ENCODE results near the gene DHX32.
"Not testable (repeated sequence)": the region's sequence is repeated elsewhere in the genome, so short reads cannot be mapped to it uniquely, and the experiment has no call there.

The DHX32 gene

GRCh38 chr10:125895130-125896087 lies 14.3 kb upstream of the DHX32 start:
- peak; percentile 6 to 9 for DNase-seq

DNA sequence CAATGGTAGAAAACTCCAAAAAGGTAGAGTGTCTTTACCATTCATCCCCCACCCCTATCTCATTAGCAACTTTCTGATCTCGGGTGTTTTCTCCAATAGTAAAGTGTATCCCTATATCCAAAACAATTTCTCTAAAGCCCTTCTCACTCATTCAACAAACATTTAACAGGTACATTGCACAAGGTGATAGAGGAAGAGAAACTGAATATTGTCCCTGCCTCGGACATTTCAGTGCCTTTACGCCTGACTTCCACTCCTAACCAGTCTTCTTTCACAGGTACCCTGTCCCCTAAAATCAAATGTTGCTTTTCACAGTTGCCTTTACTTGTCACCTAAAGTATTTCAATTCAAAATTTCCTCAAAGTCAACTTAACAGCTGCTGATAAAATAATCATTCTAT lies 13.1 kb upstream of the DHX32 start:
- DNase-seq, result not testable (repeated sequence)

- not testable (repeated sequence) for DNase-seq
Observed at GRCh38 chr10:125892402-125892801, 11.3 kb upstream of the DHX32 start.

DNA sequence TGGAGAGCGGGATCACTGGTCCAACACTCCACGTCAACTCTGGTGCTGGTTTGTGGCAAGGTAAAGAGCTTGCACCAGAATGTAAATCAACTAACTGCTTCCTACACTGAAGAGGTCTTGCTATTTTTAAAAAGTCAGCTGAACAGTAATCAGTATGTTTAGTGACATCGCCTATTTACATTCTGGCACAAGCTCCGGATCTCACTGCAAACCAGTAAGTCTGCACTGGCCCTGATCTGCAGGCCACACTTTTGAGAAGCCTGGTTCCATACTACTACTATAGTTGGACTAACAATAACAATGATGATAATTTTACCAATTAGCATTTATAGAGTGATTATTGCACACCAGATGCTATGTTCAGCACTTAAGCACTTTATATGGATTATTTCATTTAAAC lies 8.3 kb upstream of the DHX32 start:
- not testable (repeated sequence) for DNase-seq

- DNase-seq, result no peak
Observed at GRCh38 chr10:125886914-125887512, 5.9 kb upstream of the DHX32 start.

- no peak for DNase-seq
Observed at GRCh38 chr10:125883211-125883610, 2.1 kb upstream of the DHX32 start.

DNA sequence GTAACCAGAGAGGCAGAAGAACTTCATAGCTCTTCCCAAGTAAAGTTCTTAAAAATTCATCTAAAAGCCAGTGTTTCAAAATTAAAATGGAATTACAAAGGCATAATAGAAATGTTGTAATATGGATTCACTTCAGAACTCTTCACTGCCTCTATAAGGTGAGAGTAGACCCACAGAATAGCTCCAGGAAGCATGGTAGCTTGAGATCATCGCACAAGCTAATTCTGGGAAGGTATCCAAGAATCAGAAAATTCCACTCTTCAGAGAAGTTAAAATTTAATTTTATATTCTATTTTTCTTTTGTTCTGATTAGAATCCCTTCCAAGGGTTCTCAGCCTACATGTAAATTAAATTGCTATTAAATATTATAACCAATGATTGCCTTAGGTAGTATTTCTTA lies 1.5 kb upstream of the DHX32 start:
- no peak for DNase-seq

DNA sequence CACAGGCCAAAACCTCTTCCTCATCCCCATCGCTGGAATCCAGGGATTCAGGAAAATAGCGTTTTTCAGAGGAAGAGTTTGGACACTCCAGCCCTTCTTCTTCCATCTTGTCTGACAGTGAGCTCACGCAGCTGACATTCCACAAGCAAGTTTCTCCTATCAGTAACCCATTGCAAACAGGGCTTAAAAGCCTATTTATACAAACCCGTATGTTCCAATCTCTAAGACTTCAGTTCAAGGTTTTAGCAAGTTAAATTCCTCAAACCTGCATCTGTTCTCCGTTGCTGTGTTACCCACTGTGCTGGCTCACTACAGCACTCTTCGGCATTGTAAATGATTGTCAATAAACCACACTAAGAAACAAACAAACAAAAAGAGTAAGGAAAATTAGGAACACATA lies 373 bp downstream of the DHX32 start:
- no peak for DNase-seq

- no peak for DNase-seq
Observed at GRCh38 chr10:125878957-125879835, 1.9 kb downstream of the DHX32 start.

DNA sequence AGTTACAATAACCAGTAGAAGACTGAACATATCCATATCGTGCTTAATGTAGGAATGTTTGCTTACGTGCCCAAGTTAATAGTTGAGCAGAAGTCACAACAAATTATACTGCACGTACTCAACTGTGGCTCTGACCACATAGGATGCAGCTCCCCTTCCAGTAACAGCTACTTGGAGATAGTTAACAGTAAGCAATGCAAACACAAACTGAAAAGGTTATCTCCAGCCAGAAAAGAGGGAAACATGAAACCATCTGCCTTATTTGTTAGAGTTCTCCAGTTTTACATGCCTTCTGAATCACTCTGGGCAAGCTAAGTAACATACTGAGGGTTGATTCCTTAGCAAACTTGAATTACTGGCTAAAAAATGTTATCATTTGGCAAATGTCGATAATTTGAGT lies 9.8 kb downstream of the DHX32 start:
- DNase-seq, result no peak

DNA sequence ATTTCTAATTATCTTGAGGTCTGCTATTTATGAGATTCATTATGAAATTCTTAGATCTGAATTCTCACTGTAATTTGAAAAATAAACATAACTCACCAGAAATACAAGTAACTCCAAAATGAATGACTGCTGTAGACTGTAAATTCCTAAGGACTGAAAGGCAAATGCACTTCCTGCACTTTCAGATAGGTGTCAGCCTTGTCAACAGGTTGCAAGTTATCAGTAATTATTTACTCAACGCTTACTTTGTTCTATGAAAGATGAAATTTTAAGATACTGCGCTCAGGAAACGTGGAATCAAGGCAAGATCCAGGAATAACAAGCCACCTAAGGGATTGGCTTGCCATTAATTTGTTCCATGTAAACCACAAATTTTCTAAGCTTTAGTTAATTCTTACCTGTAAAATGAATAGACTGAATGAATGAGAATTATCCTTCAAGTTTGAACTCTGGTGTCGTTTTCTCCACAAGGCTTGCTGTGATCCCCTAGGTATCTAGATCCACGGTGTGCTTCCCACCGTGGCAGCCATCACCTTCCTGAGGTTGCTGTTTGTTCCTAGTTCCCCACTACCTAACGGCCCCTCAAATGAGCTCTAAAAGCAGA lies 12.6 kb downstream of the DHX32 start:
- DNase-seq, result peak in 1 of 2 donors; percentile 23

DNA sequence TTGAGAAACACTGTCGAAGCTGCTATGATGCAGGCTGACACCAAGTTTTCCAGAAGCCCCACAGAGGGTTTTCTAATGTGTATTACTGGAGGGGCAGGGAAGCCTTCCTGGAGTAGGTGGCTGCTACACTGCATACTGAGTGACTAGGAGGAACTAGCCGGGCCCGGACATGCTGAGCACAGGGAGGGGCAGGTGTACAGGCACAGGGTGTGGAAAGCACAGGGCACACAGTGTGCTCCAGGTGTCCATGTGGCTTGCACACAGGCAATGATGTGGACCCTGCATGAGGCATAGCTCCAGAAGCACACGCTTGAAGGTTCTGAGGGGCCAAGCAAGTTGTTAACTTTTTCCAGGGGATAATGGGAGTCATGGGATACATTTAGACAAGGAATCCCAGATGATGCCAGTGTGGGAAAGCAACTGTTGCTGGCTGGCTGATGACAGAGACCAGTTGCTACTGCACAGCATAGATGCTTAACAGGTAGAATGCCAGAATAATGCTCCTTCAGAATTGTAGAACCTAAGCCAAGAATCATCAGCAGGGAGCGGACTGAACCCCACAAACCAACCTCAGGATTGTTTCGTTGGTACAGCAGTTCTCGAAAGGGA lies 14.6 kb downstream of the DHX32 start:
- no peak for DNase-seq

- DNase-seq, result no peak
Observed at GRCh38 chr10:125865120-125865519, 16.0 kb downstream of the DHX32 start.

DNA sequence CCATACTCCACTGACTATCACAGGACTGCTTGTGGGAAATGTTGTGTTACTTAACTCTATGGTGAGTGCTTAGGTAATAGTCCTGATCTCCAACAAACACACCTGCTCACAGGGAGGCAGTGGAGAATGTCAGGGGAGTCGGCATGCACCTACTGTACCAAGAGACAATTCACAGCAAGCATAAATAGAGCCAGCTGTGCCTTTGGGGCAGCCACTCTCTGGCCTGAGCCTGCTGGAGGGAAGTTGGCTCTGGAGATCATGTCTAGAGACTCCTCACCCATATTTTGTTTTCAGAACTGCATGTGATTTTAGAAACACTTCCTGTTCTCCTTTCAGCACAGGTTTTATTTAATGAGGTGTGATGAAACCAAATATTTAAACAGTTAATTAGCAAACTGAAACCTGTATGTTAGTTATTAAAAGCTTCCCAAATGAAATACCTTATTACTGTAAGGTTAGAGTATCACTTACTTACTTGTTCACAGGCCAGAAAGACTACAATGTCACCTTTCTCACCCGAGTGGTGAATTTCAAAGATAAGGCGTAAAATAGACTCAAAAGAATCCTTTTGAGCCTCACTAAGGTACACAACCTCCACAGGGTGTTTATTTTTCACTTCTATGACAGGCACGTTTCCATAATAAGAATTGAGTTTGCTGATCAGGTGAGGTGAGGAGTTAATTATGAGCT lies 21.8 kb downstream of the DHX32 start:
- no peak for DNase-seq

GRCh38 chr10:125857185-125857760 lies 23.8 kb downstream of the DHX32 start:
- no peak for DNase-seq

DNA sequence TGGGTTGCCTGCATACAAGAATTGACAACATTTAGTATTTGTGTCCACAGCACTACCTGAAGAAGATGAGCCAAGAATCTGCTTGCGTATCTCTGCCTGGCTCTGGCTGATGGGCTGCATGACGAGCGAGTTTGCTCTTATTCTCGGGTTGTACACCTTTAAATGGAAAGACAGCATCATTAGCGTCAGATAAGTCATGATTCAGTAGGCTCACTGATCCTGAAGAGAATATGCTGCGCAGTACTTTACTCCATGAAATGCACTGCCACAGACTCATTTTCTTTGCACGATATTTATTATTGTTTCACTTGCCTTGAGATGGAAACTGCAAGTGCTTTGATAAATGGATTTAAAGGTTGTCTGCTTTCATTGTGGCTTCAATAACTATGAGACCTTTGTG lies 28.6 kb downstream of the DHX32 start:
- no peak for DNase-seq

GRCh38 chr10:125850766-125851731 lies 30.0 kb downstream of the DHX32 start:
- DNase-seq, result no peak

GRCh38 chr10:125849448-125849847 lies 31.6 kb downstream of the DHX32 start:
- DNase-seq, result no peak

DNA sequence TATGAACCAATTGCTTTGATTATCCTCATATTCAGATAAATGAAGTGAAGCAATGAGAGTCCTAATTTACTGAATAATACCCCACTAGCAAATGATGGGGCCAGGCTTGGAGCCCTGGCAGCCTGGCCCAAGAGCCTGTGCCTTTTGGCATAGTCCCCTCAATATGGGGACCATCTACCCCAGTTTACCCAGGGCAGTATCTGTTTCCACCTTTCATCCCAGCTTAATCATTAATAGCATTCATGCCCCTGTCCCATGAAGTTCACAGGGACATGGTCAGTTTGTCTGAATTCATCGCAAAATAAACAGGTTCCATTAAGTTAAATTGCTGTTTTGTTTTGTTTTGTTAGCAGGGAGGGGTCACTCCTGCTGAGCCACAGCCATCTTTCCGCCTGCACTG lies 32.2 kb downstream of the DHX32 start:
- no peak for DNase-seq

GRCh38 chr10:125848371-125848770 lies 32.7 kb downstream of the DHX32 start:
- DNase-seq, result no peak
